C4-2B (cell line): ENCODE results near the gene LCA5L.
"Not testable (repeated sequence)": the region's sequence is repeated elsewhere in the genome, so short reads cannot be mapped to it uniquely, and the experiment has no call there.

ENCODE experiments used
- H3K27ac ChIP-seq: fragments of 450-650 bp; 2 replicates; pipeline ENCODE4 v1.5.1; 2017
- CTCF ChIP-seq: fragments of 450-650 bp; conservative IDR thresholded peaks from 2 replicates; pipeline ENCODE4 v1.5.1; 2017; ENCODE audit warnings: mild to moderate bottlenecking
- ZFX ChIP-seq: fragments of 450-650 bp; IDR thresholded peaks from 2 replicates; pipeline ENCODE4 v1.6.1; 2017

The LCA5L gene

GRCh38 chr21:39430954-39431353 is 14.6 kb downstream of the LCA5L start:
- H3K27ac ChIP-seq: no peak overlapping the region
- no peak for TF ChIP-seq ZFX
- TF ChIP-seq CTCF: no peak

- no peak overlapping the region for H3K27ac ChIP-seq
Measured at GRCh38 chr21:39430457-39430856, 15.1 kb downstream of the LCA5L start.

GRCh38 chr21:39430016-39430415 is 15.6 kb downstream of the LCA5L start:
- no peak overlapping the region for H3K27ac ChIP-seq
- no peak for TF ChIP-seq CTCF
- TF ChIP-seq ZFX: no peak

More at GRCh38 chr21:39430457-39430856, 15.1 kb downstream of the LCA5L start:
- TF ChIP-seq CTCF (no peak), ZFX (no peak)

GRCh38 chr21:39429445-39429844 is 16.1 kb downstream of the LCA5L start:
- no peak for TF ChIP-seq ZFX
- TF ChIP-seq CTCF: no peak
- no peak overlapping the region for H3K27ac ChIP-seq

- H3K27ac ChIP-seq: no peak overlapping the region
- TF ChIP-seq CTCF (no peak), ZFX (no peak)
Measured at GRCh38 chr21:39422527-39423241, 22.9 kb downstream of the LCA5L start.

- not testable (repeated sequence) for H3K27ac ChIP-seq
Measured at GRCh38 chr21:39419204-39419603, 26.4 kb downstream of the LCA5L start.

- TF ChIP-seq ZFX: no peak
- TF ChIP-seq CTCF: no peak
- no peak overlapping the region for H3K27ac ChIP-seq
Measured at GRCh38 chr21:39406065-39406464, 39.5 kb downstream of the LCA5L start.

- H3K27ac ChIP-seq: no peak overlapping the region
- TF ChIP-seq CTCF: no peak
- TF ChIP-seq ZFX: no peak
Measured at GRCh38 chr21:39400173-39400572, 45.4 kb downstream of the LCA5L start.
